Measurements from ENCODE around the gene KRTAP5-5.
A peak's percentile ranks its signal among the peaks of the same experiment; 100 is the strongest.
"Not testable (repeated sequence)": the region's sequence is repeated elsewhere in the genome, so short reads cannot be mapped to it uniquely, and the experiment has no call there.

KRTAP5-5 gene

GRCh38 chr11:1629326-1630185 lies at the start of gene KRTAP5-5:
KRTAP5-5 (plus strand) TSS chr11:1629775; CDS start chr11:1629841, 66 bp downstream.
- ATAC-seq (no peak), DNase-seq (ENCODE audit: low spot score in 2 of 2) (no peak)
- H3K27ac Mint-ChIP-seq, result no peak within 1 kb of the TSS
- no peaks in the 10 kb centered on the region for H3K9me3 Mint-ChIP-seq
- H3K4me1 Mint-ChIP-seq, result peaks cover 18% of the 10 kb centered on the region
- H3K36me3 Mint-ChIP-seq, result no peaks in the 10 kb centered on the region
- no peak within 1 kb of the TSS for H3K4me3 Mint-ChIP-seq

GRCh38 chr11:1581976-1582375 lies 47.6 kb upstream of the KRTAP5-5 start:
- DNase-seq (ENCODE audit: low spot score in 2 of 2), result no peak
- Mint-ChIP-seq H3K36me3 (no peaks in the 10 kb centered on the region), H3K4me3 (no peak overlapping the region), H3K9me3 (no peaks in the 10 kb centered on the region), H3K4me1 (peaks cover 10% of the 10 kb centered on the region), H3K27ac (no peak overlapping the region)
- no peak for ATAC-seq

DNA sequence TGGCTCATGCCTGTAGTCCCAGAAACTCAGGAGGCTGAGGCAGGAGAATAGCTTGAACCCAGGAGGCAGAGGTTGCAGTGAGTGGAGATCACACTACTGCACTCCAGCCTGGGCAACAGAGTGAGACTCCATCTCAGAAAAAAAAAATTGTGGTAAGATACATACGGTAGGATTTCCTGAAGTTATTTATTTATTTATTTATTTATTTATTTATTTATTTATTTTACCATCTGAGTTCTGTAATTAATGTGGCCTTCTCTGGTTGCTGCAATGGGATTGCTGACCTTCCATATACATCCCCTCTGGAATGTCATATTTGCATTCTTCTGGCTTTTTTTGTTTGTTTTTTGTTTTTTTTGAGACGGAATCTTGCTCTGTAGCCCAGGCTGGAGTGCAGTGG lies 46.7 kb upstream of the KRTAP5-5 start:
- not testable (repeated sequence) for H3K4me1 Mint-ChIP-seq; H3K4me3 Mint-ChIP-seq; DNase-seq (ENCODE audit: low spot score in 2 of 2); H3K27ac Mint-ChIP-seq; ATAC-seq; H3K9me3 Mint-ChIP-seq; H3K36me3 Mint-ChIP-seq

- Mint-ChIP-seq H3K4me1 (peaks cover 23% of the 10 kb centered on the region), H3K27ac (peak within 1 kb of the TSS; percentile 40)
- H3K9me3 Mint-ChIP-seq; ATAC-seq; H3K4me3 Mint-ChIP-seq; DNase-seq (ENCODE audit: low spot score in 2 of 2); H3K36me3 Mint-ChIP-seq: not testable (repeated sequence)
Observed at GRCh38 chr11:1584661-1585370, 44.8 kb upstream of the KRTAP5-5 start, which contains the start of gene KRTAP5-1. KRTAP5-1 (minus strand) TSS chr11:1585283; CDS start chr11:1585249, 34 bp downstream.

- Mint-ChIP-seq H3K27ac (no peak overlapping the region), H3K4me3 (no peak overlapping the region)
Observed at GRCh38 chr11:1586699-1587098, 42.9 kb upstream of the KRTAP5-5 start.

GRCh38 chr11:1589191-1589963 lies 40.2 kb upstream of the KRTAP5-5 start:
- Mint-ChIP-seq H3K27ac (peak overlapping the region; percentile 82), H3K4me1 (peaks cover 14% of the 10 kb centered on the region), H3K4me3 (peak overlapping the region; percentile 34)
- ATAC-seq; DNase-seq (ENCODE audit: low spot score in 2 of 2); H3K36me3 Mint-ChIP-seq; H3K9me3 Mint-ChIP-seq: not testable (repeated sequence)

More at GRCh38 chr11:1586699-1587098, 42.9 kb upstream of the KRTAP5-5 start:
- no peaks in the 10 kb centered on the region for H3K9me3 Mint-ChIP-seq
- DNase-seq (ENCODE audit: low spot score in 2 of 2) (no peak), ATAC-seq (no peak)
- no peaks in the 10 kb centered on the region for H3K36me3 Mint-ChIP-seq
- peaks cover 23% of the 10 kb centered on the region for H3K4me1 Mint-ChIP-seq

DNA sequence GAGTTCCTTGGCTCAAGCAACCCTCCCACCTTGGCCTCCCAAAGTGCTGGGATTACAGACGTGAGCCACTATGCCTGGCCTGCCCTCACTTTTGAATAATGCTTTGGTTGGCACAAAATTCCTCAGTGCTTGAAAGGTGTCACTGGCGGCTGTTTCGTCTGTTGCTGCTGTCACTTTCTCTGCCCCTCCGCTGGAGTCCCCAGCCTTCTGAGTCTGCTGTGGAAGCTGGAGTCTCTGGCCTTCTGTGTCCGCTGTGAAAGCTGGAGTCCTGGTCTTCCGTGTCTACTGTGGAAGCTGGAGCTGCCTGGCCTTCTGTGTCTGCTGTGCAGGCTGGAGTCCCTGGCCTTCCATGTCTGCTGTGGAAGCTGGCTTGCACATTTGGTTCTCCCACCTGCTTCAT lies 39.6 kb upstream of the KRTAP5-5 start:
- Mint-ChIP-seq H3K36me3 (no peaks in the 10 kb centered on the region), H3K4me3 (no peak overlapping the region), H3K4me1 (peaks cover 13% of the 10 kb centered on the region), H3K27ac (no peak overlapping the region), H3K9me3 (no peaks in the 10 kb centered on the region)
- ATAC-seq, result no peak
- DNase-seq (ENCODE audit: low spot score in 2 of 2), result no peak

- Mint-ChIP-seq H3K4me1 (peaks cover 38% of the 10 kb centered on the region), H3K9me3 (no peaks in the 10 kb centered on the region), H3K27ac (no peak overlapping the region), H3K36me3 (no peaks in the 10 kb centered on the region), H3K4me3 (no peak overlapping the region)
- DNase-seq (ENCODE audit: low spot score in 2 of 2) (no peak), ATAC-seq (no peak)
Observed at GRCh38 chr11:1592628-1593027, 36.9 kb upstream of the KRTAP5-5 start.

DNA sequence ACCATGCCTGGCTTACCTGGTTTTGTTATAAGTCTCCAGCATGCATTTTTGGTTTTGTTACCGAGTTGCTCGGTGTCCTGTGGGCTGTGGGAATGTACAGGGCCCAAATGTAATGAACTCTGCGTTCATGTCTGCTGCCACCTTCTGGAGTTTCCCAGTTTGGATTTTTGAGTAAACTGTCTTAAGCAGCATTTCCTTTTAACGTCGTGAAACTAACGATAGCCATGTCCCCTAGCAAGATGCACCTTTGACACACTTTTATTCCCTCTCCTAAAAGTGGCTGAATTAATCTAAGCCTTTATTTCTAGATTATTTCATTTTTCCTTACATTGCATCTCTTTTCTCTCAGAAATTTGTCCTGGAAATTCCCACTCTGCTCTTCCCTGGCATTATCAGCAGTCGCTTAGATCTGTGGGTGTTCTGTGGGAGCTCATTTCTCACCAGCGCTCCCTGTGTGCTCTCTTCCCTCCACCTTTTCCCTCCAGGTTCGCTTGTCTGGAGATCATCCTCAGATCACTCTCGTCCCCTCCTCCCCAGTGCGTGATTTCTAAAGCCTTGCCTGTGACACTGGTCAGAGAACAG lies 33.5 kb upstream of the KRTAP5-5 start:
- peaks cover 36% of the 10 kb centered on the region for H3K4me1 Mint-ChIP-seq
- ATAC-seq; H3K9me3 Mint-ChIP-seq; H3K27ac Mint-ChIP-seq; H3K4me3 Mint-ChIP-seq; H3K36me3 Mint-ChIP-seq; DNase-seq (ENCODE audit: low spot score in 2 of 2): not testable (repeated sequence)

GRCh38 chr11:1596576-1597121 lies 32.9 kb upstream of the KRTAP5-5 start:
- DNase-seq (ENCODE audit: low spot score in 2 of 2); H3K36me3 Mint-ChIP-seq; H3K9me3 Mint-ChIP-seq; H3K27ac Mint-ChIP-seq; ATAC-seq; H3K4me3 Mint-ChIP-seq: not testable (repeated sequence)
- H3K4me1 Mint-ChIP-seq, result peaks cover 36% of the 10 kb centered on the region

- Mint-ChIP-seq H3K9me3 (no peaks in the 10 kb centered on the region), H3K4me1 (peaks cover 36% of the 10 kb centered on the region), H3K4me3 (no peak overlapping the region), H3K36me3 (no peaks in the 10 kb centered on the region), H3K27ac (peak overlapping the region; percentile 40)
- ATAC-seq, result no peak
- no peak for DNase-seq (ENCODE audit: low spot score in 2 of 2)
Observed at GRCh38 chr11:1597331-1597993, 32.1 kb upstream of the KRTAP5-5 start.

DNA sequence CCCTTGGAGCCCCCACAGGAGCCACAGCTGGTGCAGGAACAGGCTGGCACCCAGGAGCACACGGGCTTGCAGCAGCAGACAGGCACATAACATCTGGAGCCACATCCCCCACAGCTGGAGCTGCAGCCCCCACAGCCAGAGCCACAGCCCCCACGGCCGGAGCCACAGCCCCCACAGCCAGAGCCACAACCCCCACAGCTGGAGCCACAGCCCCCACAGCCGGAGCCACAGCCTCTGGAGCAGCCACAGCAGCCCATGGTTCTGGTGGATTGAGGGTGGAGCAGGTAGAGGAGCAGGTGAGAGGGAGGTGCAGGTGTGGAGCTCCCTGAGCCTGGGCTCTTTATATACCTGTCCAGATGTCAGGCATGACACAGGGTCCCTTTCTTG lies 31.6 kb upstream of the KRTAP5-5 start, which contains the start of gene KRTAP5-2:
TSS of gene KRTAP5-2 (minus strand) at position 301 of the 387 bp plus-strand sequence. CDS start at position 257, 44 bp downstream.
- no peaks in the 10 kb centered on the region for H3K36me3 Mint-ChIP-seq
- DNase-seq (ENCODE audit: low spot score in 2 of 2) (no peak), ATAC-seq (no peak)
- no peaks in the 10 kb centered on the region for H3K9me3 Mint-ChIP-seq
- peak within 1 kb of the TSS; percentile 40 for H3K27ac Mint-ChIP-seq
- no peak within 1 kb of the TSS for H3K4me3 Mint-ChIP-seq
- peaks cover 36% of the 10 kb centered on the region for H3K4me1 Mint-ChIP-seq

- H3K4me3 Mint-ChIP-seq; H3K36me3 Mint-ChIP-seq; ATAC-seq; DNase-seq (ENCODE audit: low spot score in 2 of 2); H3K9me3 Mint-ChIP-seq; H3K27ac Mint-ChIP-seq: not testable (repeated sequence)
- H3K4me1 Mint-ChIP-seq, result peaks cover 36% of the 10 kb centered on the region
Observed at GRCh38 chr11:1598406-1598805, 31.2 kb upstream of the KRTAP5-5 start.

DNA sequence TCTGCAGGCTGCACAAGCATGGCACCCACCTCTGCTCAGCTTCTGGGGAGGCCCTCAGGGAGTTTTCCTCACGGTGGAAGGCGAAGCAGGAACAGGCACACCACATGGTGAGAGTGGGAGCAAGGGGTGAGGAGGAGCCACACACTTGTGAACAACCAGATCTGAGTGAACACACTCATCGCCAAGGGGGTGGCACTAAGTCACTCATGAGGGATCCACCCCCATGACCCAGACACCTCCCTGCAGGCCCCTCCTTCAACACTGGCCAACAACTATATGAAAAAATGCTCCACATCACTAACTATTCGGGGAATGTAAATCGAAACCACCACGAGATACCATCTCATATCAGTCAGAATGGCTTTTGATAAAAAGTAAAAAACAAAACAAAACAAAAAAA lies 30.8 kb upstream of the KRTAP5-5 start:
- Mint-ChIP-seq H3K4me3 (no peak overlapping the region), H3K27ac (no peak overlapping the region), H3K36me3 (no peaks in the 10 kb centered on the region), H3K4me1 (peaks cover 36% of the 10 kb centered on the region), H3K9me3 (no peaks in the 10 kb centered on the region)
- DNase-seq (ENCODE audit: low spot score in 2 of 2) (no peak), ATAC-seq (peak; percentile 68)
